PC-3 (cell line): ENCODE measurements around the gene TPH2.

Experiments used
- EZH2 ChIP-seq: fragments of 300-600 bp; sonication (generic); IDR thresholded peaks from one replicate; pipeline ENCODE4 v1.6.1; 2017; ENCODE audit warnings: antibody characterized with exemption, mild to moderate bottlenecking, low read length; ENCODE audit not compliant: unreplicated experiment
- EZH2phosphoT487 ChIP-seq: fragments of 300-600 bp; sonication (generic); IDR thresholded peaks from 2 replicates; pipeline ENCODE4 v1.6.1; 2018; ENCODE audit warnings: mild to moderate bottlenecking, antibody characterized with exemption, low read length, borderline replicate concordance
- TF ChIP-seq, protein P1 (sequence below): fragments of 300-600 bp; sonication (generic); conservative IDR thresholded peaks from 2 replicates; pipeline ENCODE4 v1.5.1; 2017; ENCODE audit warnings: antibody characterized with exemption, low read depth, mild to moderate bottlenecking, low read length

DNA sequence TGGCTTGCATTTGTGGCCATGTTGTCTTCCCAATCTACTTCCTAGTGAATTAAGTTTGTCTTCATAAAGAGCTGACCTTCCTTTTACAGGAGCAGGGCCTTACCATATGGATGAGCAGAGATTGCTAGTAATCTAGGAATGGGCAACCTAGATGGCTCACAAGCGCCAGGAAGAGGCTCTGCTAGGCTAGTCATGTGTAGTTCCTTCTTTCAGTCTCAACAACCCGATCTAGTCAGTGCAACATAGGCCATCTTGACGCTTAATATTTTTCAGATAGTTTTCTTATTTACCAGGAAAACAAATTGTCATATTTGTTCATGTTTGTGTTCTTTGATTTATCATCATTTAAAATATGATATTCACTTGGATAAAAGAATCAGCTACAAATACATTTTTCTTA lies 48.2 kb upstream of the TPH2 start:
- TF ChIP-seq, protein P1, sequence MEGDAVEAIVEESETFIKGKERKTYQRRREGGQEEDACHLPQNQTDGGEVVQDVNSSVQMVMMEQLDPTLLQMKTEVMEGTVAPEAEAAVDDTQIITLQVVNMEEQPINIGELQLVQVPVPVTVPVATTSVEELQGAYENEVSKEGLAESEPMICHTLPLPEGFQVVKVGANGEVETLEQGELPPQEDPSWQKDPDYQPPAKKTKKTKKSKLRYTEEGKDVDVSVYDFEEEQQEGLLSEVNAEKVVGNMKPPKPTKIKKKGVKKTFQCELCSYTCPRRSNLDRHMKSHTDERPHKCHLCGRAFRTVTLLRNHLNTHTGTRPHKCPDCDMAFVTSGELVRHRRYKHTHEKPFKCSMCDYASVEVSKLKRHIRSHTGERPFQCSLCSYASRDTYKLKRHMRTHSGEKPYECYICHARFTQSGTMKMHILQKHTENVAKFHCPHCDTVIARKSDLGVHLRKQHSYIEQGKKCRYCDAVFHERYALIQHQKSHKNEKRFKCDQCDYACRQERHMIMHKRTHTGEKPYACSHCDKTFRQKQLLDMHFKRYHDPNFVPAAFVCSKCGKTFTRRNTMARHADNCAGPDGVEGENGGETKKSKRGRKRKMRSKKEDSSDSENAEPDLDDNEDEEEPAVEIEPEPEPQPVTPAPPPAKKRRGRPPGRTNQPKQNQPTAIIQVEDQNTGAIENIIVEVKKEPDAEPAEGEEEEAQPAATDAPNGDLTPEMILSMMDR: no peak
- TF ChIP-seq EZH2phosphoT487: no peak
- TF ChIP-seq EZH2: no peak
